Lung (tissue), 12 donors: ENCODE results near the gene ZNF205. TPM values are rescaled to one million over a fixed set of nuclear protein-coding genes. Genes with fewer than 3 reads are reported as not detected.

Experiments used
- ATAC-seq: fragments of 200-7000 bp; cut with Tn5 transposase; one replicate; pipeline ENCODE4 v1.9.1; 2020; ENCODE audit warnings: moderate number of reproducible peaks; ENCODE audit not compliant: insufficient read depth, low FRiP score
- DNase-seq, 3 donors: peaks; one replicate each; pipeline ENCODE4 v3.0.0-alpha.2; 2013 to 2017
- H3K27ac ChIP-seq, 2 donors: one replicate each; pipeline ENCODE4 v1.5.1; 2013; ENCODE audit warnings: mild to moderate bottlenecking in 2 of 2, moderate library complexity in 2 of 2, control low read depth in 1 of 2, inconsistent platforms in 1 of 2, low read depth in 1 of 2, low read length in 1 of 2
- H3K27me3 ChIP-seq, 3 donors: one replicate each; pipeline ENCODE4 v1.5.1; 2013; ENCODE audit warnings: low read length in 2 of 3; ENCODE audit not compliant: control insufficient read depth in 3 of 3, insufficient read depth in 3 of 3
- H3K36me3 ChIP-seq, 4 donors: one replicate each; pipeline ENCODE4 v1.5.1; 2013; ENCODE audit warnings: low read length in 4 of 4, mild to moderate bottlenecking in 1 of 4, moderate library complexity in 1 of 4; ENCODE audit not compliant: control insufficient read depth in 4 of 4, insufficient read depth in 4 of 4
- H3K4me1 ChIP-seq, 5 donors: one replicate each; pipeline ENCODE4 v1.5.1; 2013; ENCODE audit warnings: low read length in 5 of 5, mild to moderate bottlenecking in 2 of 5, moderate library complexity in 1 of 5; ENCODE audit not compliant: control insufficient read depth in 5 of 5, insufficient read depth in 5 of 5
- H3K4me3 ChIP-seq: one replicate; pipeline ENCODE4 v1.5.1; 2013; ENCODE audit warnings: mild to moderate bottlenecking, control low read depth, moderate library complexity
- H3K9ac ChIP-seq, 2 donors: one replicate each; pipeline ENCODE4 v1.5.1; 2013; ENCODE audit warnings: low read length in 2 of 2, control low read depth in 1 of 2; ENCODE audit not compliant: insufficient read depth in 1 of 2
- H3K9me3 ChIP-seq, 4 donors: one replicate each; pipeline ENCODE4 v1.5.1; 2013; ENCODE audit warnings: low read length in 3 of 4, mild to moderate bottlenecking in 1 of 4, moderate library complexity in 1 of 4; ENCODE audit not compliant: control insufficient read depth in 4 of 4, insufficient read depth in 3 of 4
- WGBS, 2 donors: extraction: QIAGEN DNeasy Blood & Tissue Kit; methylation state at CpG; one replicate each; pipeline ENCODE4 v1.1.7; 2013; 5-methylcytosine and 5-hydroxymethylcytosine counted together
- polyA plus RNA-seq, 2 donors: library from polyadenylated mRNA; stranded (reverse); fragments of 200-250 nt; gene quantifications; one replicate each; pipeline ENCODE4 v1.2.1, GENCODE V29; 2013
- total RNA-seq, 2 donors: library from RNA; depleted of rRNA in 1 of 2; stranded (reverse); fragments of >200 nt in 1 of 2; gene quantifications; one replicate each; pipeline ENCODE4 v1.2.1, GENCODE V29; 2014 to 2021
- TF ChIP-seq, protein P1 (sequence below): IDR thresholded peaks from 2 replicates; pipeline ENCODE4 v1.5.1; 2012; ENCODE audit warnings: mild to moderate bottlenecking; ENCODE audit errors: control extremely low read depth, extremely low read depth
- donor health status: control.
- donor health status: control.
- donor health status: Bipolar disorder and iron deficiency.
- donor health status: healthy.
- donor health status: DM: yes; HTN: yes; CAD: no.

Gene ZNF205
- total and polyA plus RNA-seq, 4 donors, result 9.8 to 33.0 (median 11.5) TPM

DNA sequence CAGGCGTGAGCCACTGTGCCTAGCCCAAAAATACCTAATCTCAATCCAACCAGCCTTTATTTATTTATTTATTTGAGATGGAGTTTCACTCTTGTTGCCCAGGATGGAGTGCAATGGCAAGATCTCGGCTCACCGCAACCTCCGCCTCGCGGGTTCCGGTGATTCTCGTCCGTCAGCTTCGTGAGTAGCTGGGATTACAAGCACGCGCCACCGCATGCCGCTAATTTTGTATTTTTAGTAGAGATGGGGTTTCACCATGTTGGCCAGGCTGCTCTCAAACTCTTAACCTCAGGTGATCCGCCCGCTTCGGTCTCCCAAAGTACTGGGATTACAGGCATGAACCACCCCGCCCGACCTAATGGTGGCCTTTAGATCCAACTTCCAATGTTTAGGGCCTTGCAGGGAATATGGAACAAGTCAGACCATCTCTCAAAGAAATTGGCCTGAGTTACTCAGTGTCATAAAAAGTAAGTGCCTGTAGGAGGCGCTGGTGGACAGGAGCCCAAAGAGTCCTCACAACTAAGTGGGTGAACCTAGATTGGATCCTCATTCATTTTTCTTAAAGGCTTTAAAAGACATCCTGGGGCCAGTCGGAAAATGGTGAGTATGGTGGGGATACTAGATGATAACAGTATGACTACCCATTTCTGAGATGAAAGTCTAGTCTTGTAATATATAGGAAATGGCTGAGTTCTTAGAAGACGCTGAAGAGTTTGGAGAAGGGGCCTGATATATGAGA lies 17.9 kb upstream of the ZNF205 start:
- TF ChIP-seq, protein P1, sequence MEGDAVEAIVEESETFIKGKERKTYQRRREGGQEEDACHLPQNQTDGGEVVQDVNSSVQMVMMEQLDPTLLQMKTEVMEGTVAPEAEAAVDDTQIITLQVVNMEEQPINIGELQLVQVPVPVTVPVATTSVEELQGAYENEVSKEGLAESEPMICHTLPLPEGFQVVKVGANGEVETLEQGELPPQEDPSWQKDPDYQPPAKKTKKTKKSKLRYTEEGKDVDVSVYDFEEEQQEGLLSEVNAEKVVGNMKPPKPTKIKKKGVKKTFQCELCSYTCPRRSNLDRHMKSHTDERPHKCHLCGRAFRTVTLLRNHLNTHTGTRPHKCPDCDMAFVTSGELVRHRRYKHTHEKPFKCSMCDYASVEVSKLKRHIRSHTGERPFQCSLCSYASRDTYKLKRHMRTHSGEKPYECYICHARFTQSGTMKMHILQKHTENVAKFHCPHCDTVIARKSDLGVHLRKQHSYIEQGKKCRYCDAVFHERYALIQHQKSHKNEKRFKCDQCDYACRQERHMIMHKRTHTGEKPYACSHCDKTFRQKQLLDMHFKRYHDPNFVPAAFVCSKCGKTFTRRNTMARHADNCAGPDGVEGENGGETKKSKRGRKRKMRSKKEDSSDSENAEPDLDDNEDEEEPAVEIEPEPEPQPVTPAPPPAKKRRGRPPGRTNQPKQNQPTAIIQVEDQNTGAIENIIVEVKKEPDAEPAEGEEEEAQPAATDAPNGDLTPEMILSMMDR, result no peak
- Histone ChIP-seq H3K36me3 (no peaks in the 10 kb centered on the region), H3K9ac (no peak overlapping the region), H3K4me1 (peaks cover 0 to 4% (median under 1%) of the 10 kb centered on the region in 5 donors), H3K27me3 (peaks cover 0 to 13% (median 12%) of the 10 kb centered on the region in 3 donors), H3K9me3 (no peaks in the 10 kb centered on the region), H3K27ac (no peak overlapping the region), H3K4me3 (no peak overlapping the region)
- WGBS, 2 donors, result 86 to 91% methylated on average over 22 of the region's 22 CpGs
- ATAC-seq (no peak), DNase-seq (peak in 1 of 3 donors; percentile 17)

DNA sequence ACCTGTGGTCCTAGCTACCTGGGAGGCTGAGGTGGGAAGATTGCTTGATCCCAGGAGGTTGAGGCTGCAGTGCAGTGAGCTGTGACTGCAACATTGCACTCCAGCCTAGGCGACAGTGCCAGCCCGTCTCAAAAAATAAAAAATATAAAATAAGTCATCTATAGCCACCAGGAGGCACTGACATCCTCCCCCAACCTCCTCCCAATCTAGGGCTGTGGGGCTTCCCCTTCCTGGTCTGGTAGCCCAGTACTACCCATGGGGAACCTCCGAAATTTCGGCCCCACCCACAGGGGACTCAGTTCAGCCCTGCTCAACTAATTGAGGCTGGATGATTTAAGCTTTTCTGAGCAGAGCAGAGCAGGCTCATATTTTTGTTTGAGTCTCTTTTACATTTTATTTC lies 16.5 kb upstream of the ZNF205 start:
- Histone ChIP-seq H3K27me3 (peaks cover 0 to 21% (median 15%) of the 10 kb centered on the region in 3 donors), H3K27ac (no peak overlapping the region), H3K9me3 (no peaks in the 10 kb centered on the region), H3K4me1 (peaks cover 0 to 6% (median 3%) of the 10 kb centered on the region in 5 donors), H3K9ac (no peak overlapping the region), H3K4me3 (no peak overlapping the region), H3K36me3 (no peaks in the 10 kb centered on the region)
- ATAC-seq (no peak), DNase-seq (no peak)
- TF ChIP-seq, protein P1, result no peak
- WGBS, 2 donors, result 15 to 26% methylated on average over 4 of the region's 4 CpGs

DNA sequence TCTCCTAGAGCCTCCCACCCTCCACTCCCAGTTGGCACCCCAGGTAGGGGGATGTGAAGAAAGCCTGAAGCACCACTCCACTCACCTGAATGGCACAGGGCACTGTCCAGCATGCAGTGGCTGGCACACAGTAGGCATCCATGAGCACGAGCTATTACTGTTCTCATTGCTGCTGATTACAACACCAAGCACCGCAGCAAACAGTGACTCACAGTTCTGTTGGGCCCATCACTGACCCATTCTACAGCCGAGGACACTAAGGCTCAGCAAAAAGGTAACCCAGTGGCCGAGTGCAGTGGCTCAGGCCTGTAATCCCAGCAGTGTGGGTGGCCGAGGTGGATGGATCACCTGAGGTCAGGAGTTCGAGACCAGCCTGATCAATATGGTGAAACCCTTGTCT lies 16.0 kb upstream of the ZNF205 start:
- TF ChIP-seq, protein P1, result no peak
- peaks cover 0 to 25% (median 15%) of the 10 kb centered on the region in 3 donors for H3K27me3 ChIP-seq

More for the DNA sequence above, 16.0 kb upstream of the ZNF205 start:
- Histone ChIP-seq H3K9me3 (no peaks in the 10 kb centered on the region), H3K4me1 (peaks cover 0 to 8% (median 4%) of the 10 kb centered on the region in 5 donors), H3K9ac (no peak overlapping the region), H3K36me3 (no peaks in the 10 kb centered on the region), H3K4me3 (no peak overlapping the region), H3K27ac (no peak overlapping the region)
- no peak for DNase-seq
- WGBS, 2 donors, result 74 to 78% methylated on average over 6 of the region's 6 CpGs
- ATAC-seq, result no peak
